Left forelimb (tissue), 1 donor: ENCODE data around the gene CCR2.

Experiments
- DNase-seq: peaks from one replicate; pipeline ENCODE4 v3.0.0-alpha.2; 2018; ENCODE audit warnings: low spot score

Gene CCR2

GRCh38 chr3:46354984-46355383 is 1.1 kb downstream of the CCR2 start:
- no peak for DNase-seq

GRCh38 chr3:46356276-46356675 is 2.4 kb downstream of the CCR2 start:
- no peak for DNase-seq

GRCh38 chr3:46356909-46357308 is 3.0 kb downstream of the CCR2 start:
- DNase-seq = no peak

GRCh38 chr3:46358466-46358865 is 4.6 kb downstream of the CCR2 start:
- no peak for DNase-seq

GRCh38 chr3:46359733-46360493 is 6.0 kb downstream of the CCR2 start:
- no peak for DNase-seq

- DNase-seq = no peak
Observed at GRCh38 chr3:46360907-46361306, 7.0 kb downstream of the CCR2 start.

GRCh38 chr3:46361408-46362283 is 7.7 kb downstream of the CCR2 start:
- DNase-seq = no peak

GRCh38 chr3:46365041-46365440 is 11.1 kb downstream of the CCR2 start:
- DNase-seq = no peak

- no peak for DNase-seq
Observed at GRCh38 chr3:46365737-46366524, 12.0 kb downstream of the CCR2 start.

- DNase-seq = no peak
Observed at GRCh38 chr3:46367811-46368210, 13.9 kb downstream of the CCR2 start.

GRCh38 chr3:46368569-46368968 is 14.7 kb downstream of the CCR2 start:
- DNase-seq = no peak

- DNase-seq = no peak
Observed at GRCh38 chr3:46369151-46369550, 15.2 kb downstream of the CCR2 start.

GRCh38 chr3:46369675-46370132 is 15.8 kb downstream of the CCR2 start:
- no peak for DNase-seq

GRCh38 chr3:46370839-46371518 is 17.1 kb downstream of the CCR2 start, which contains the start of gene CCR5:
Gene CCR5 (plus strand): TSS chr3:46370946. CDS start chr3:46372903, 1,957 bp downstream.
- no peak for DNase-seq

- DNase-seq = no peak
Observed at GRCh38 chr3:46371519-46372340, 17.8 kb downstream of the CCR2 start.

GRCh38 chr3:46372492-46373359 is 18.8 kb downstream of the CCR2 start:
- DNase-seq = no peak

GRCh38 chr3:46374755-46375154 is 20.8 kb downstream of the CCR2 start:
- no peak for DNase-seq

- no peak for DNase-seq
Observed at GRCh38 chr3:46375218-46375617, 21.3 kb downstream of the CCR2 start.

- DNase-seq = no peak
Observed at GRCh38 chr3:46375814-46376213, 21.9 kb downstream of the CCR2 start.
